ENCODE results near the gene STAG3.
"Not testable (repeated sequence)": the region's sequence is repeated elsewhere in the genome, so short reads cannot be mapped to it uniquely, and the experiment has no call there.

The STAG3 gene

DNA sequence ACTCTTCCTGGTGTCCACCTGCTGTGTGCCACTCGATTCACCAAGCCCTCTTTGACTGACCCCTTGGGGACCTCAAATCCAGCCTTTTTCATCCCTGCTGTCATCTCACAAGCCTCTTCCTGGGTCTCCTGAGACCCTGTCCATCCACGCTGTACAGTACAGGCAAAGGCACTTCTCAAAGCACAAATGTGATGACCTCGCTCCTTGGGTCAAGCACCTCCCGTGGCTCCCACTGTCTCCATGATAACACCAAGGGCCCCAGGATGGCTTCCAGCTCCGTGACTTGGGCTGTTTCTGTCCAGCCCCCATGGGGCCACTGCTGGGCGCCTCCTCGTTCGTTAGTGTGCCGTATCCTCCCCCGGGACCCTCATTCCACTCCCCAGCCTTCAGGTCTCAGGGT lies 70.8 kb downstream of the STAG3 start:
- no peak for DNase-seq

DNA sequence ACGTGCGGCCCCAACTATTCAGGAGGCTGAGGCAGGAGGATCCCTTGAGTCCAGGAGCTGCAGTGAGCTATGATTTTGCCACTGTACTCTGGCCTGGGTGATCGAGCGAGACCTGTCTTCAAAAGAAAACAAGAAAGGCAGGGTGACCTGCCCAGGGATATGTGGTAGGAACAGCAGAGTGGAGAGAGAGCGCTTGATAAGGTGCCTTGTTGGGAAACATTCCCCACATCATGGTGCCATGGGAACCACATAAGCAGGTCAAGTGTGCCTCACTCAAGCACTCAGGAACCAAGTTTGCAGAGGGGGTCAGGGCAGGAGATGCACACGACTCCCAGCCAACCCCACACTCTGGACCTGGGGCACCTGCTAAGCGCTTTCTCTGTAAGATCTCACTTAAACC lies 79.3 kb downstream of the STAG3 start:
- no peak for DNase-seq

DNA sequence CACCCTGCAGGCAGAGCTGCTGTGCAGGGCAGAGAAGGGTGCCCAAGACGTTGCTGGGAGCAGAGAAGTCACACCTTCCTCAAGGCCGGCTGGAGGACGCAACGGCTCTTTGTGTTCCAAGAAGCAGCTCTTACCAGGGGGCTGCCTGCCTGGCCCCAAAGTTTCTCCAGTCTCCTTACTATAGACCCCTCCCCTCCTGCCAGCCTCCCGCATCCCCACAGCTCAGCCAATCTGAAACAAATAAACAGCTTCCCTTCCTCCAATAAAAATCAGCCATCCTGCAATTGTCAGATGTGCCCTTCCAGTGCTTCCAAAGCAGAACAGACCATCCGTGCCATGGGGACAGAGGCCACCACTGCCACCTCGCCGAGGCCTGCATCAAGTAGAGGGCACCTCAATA lies 82.3 kb downstream of the STAG3 start:
- not testable (repeated sequence) for DNase-seq

DNA sequence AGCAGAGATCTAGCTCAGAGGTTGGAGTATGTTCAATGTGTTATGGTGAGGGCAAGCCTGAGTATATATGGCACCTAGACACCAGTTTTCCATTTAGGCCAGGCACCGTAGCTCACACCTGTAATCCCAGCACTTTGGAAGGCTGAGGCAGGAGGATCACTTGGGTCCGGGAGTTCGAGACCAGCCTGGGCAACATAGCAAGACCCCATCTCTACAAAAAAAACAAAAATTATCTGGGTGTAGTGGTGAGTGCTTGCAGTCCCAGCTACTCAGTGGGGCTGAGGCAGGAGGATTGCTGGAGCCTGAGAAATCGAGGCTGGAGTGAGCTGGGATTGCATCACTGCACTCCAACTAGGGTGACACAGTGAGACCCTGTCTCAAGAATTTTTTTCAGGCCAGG lies 85.2 kb downstream of the STAG3 start:
- DNase-seq, result not testable (repeated sequence)

Data from MV-4-11 (cell line).